Amygdala (tissue), 56 donors: ENCODE data around the gene PRLR.

Experiments
- DNase-seq, 56 donors: peaks; one replicate each; lab custom pipeline; 2025; lab: John Stamatoyannopoulos, UW

Gene PRLR

GRCh38 chr5:35237580-35238376, 7.5 kb upstream of the PRLR start:
- DNase-seq = no peak

GRCh38 chr5:35236770-35237169, 6.5 kb upstream of the PRLR start:
- no peak for DNase-seq

GRCh38 chr5:35233601-35234000, 3.3 kb upstream of the PRLR start:
- DNase-seq = no peak

DNA sequence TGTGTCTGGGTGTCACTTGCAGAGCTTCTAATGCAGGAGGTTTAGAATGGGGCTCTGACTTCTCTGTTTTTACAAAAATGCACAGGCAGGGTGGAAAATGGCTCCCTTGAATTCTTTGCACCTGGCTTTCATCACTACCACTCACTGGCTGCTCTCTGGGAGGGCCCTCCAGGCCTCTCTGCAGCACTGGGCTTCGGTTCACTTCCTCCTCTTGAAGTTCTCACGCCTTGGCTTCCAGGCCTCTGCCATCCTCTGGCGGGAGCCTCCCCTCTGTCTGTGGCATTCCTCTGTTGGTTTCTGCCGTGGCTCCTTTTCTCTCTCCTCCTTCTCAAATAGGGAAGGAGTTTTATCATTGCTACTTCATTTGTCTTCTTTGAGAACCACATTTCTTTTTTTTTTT, 2.8 kb upstream of the PRLR start:
- DNase-seq = no peak

DNA sequence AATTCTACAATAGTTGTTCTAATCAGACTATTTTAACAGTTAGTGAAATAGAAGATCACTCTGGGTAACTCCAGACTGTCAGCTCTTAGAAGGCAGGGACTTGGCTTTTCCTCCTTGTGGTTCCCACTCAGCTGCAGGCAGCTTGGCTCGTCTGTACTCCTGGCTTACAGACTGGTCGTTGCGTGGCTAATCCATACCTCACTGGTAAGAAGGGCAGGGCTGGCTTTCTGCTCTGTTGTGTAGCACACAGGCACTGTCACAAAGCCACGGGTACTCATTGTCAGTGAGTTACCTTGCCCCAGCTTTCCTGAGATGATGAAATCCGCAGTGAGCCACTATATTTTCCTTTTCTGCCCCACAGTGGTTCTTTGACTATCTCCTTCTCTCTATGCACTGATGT, 1.8 kb upstream of the PRLR start:
- DNase-seq = no peak

DNA sequence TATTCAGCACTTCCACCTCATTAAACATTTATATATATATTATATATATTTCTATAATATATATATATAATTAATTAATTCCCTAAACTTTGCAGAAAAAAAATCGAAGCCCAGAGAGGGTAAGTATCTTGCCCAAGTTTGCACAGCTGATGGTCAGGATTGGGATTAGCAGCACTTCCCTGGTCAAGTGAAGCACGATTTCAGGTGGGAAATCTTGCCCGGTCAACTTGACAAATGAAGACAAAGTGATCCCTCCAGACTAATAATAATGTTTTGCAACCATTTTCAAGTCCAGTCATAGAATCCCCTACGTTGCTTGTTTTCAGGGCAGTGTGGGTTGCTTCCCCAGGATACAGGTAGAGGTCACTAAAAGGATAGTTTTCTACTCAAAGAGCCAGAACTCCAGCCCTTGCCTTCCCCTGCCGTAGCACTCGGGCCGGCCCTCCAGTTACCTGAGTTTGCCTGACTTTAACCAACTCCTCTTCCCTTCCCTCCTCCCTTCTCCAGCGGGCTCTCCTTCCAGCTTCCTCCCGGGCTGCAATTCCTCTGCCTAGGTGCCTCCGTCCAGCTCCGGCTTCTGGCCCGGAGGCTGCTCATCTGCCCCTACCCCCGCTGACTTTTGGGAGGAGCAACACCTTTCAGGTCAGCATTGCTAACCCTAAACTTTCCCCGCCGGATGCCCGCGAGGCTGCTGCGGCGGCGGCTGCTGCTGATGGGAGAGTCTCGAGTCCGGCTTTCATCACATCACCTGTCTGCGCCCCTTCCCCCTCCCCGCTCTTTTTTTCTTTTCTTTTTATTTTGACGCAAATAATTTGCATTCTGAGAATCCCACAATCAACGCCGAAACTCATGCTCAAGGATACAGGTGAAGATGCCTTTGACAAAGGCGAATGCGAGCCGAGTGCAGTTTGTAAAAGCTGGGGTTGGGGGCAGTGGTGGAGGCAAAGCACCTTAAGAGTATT, 930 bp downstream of the PRLR start:
- no peak for DNase-seq

DNA sequence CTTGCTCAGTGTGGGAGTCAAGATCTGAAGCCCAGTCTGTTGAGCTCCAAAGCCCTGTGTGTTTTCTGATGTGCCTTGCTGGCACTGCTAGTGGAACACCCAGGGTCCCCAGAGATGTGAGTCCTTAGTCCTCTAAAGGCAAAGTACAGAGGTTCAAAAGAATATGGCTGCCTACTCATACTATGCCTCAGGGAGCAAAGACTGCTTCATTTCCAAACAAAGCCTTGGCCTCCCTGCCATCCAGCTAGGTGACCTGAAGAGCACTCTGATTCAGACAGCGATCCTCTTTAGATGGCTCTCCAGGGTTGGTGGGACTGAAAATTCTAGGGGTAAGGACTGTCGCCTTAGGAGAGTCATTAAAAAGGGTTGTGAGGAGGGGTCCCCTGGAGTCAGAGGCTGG, 2.0 kb downstream of the PRLR start:
- no peak for DNase-seq

GRCh38 chr5:35227720-35228119, 2.6 kb downstream of the PRLR start:
- DNase-seq = no peak

DNA sequence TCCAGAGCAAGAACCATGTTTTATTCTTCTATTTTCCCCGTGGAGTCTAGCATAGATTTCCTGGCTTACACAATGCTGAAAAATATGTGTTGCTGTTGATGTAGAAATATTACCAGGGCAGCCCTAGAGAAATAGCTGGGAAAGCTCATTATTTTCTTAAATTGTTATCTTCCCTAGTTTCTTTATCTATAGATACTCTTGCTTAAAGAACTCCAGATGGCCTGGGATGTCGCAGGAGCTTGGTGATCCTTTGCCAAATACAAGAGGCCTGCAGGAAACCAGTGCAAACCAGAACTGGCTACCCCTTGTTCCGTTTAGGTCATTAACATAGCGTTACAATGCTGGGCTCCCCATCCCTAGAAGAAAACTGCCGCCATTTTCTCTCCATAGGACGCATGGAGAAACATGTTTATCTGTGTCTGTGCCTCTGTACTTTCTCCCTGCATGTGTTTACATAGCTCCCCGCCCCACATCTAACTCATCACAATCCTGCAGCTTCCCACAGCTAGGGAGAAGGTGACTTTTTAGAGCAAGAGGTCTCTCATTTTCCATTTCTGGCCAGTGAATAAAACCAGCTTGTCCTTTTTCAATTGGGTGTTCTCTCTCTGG, 6.4 kb downstream of the PRLR start:
- no peak for DNase-seq

- no peak for DNase-seq
Observed at GRCh38 chr5:35220967-35221366, 9.3 kb downstream of the PRLR start.

- no peak for DNase-seq
Observed at GRCh38 chr5:35218981-35219380, 11.3 kb downstream of the PRLR start.

GRCh38 chr5:35214051-35214450, 16.2 kb downstream of the PRLR start:
- DNase-seq = no peak

DNA sequence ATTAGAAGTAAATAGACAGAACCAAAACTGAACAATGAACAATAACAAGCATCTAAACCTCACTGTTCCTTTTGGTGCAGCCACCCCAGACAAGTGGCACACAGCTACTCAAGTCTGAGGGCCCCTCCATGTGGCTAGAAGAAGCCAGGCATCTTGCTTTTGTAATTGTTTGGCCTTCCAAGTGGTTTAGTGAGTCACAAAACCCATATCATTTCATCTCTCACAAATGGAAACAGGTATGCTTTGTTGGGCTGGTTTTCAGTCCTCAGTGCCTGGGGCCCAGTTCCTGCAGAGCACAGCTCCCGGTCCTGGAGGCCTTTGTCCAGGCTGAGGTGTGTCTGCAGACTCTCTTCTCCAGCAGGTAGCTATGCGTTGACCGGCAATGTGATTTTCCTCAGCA, 16.7 kb downstream of the PRLR start:
- no peak for DNase-seq

DNA sequence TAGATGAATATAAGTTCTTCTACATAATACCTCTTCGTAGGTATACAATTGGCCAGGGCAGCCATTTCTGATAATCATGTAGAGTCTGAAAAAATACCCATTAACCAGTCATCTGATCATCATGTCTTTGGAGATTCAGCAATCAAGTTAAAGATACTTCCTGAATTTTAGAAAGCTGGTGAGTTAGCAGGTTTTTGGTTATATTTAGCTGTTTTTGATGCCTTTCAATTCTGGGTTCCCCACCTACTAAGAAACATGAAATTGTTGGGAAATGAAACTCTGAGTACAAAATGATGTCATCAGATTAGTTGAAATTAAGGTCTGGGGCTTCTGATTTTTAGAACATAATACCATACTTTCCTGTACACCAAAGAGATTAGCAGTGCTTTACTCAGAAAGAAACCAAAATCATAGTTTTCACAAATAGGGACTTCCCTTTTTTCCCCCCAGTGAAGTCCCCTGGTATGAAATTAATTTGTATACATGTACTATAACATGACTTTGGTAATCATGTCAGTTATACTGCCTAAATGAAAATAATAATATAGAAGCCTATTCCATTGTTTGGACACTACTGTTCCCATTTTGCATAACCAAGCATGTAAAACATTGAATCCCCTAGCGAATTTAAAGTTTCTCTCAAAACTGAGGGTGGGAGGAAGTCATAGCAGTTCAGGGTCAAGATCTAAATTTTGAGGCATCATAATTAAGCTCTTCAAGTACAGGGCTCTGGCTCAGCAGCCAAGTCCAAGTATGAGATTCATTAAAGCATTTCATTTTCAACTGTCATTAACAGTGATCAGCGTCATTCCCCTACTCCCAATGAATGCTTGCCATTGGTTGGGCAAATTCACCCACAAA, 17.9 kb downstream of the PRLR start:
- DNase-seq = no peak

DNA sequence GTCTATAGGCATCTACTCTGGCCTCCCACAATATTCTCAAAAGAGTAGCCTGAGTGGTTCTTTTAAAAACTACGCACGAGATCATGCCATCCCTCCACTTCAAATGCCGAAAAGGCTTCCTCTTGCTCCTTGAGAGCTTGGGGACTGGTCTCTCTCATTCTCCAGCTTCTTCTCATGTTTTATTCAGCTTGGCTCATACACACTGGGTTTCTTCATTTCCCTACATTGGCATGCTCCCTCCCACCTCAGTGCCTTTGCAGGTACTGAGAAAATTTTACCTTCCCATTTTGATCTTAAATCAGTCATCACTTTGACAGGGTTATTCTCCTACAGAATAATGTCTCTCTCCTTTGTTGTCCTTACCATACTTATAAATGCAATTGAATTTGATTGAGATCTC, 20.4 kb downstream of the PRLR start:
- no peak for DNase-seq

GRCh38 chr5:35205606-35206005, 24.7 kb downstream of the PRLR start:
- no peak for DNase-seq

GRCh38 chr5:35205186-35205585, 25.1 kb downstream of the PRLR start:
- no peak for DNase-seq

- DNase-seq = no peak
Observed at GRCh38 chr5:35203403-35203802, 26.9 kb downstream of the PRLR start.

DNA sequence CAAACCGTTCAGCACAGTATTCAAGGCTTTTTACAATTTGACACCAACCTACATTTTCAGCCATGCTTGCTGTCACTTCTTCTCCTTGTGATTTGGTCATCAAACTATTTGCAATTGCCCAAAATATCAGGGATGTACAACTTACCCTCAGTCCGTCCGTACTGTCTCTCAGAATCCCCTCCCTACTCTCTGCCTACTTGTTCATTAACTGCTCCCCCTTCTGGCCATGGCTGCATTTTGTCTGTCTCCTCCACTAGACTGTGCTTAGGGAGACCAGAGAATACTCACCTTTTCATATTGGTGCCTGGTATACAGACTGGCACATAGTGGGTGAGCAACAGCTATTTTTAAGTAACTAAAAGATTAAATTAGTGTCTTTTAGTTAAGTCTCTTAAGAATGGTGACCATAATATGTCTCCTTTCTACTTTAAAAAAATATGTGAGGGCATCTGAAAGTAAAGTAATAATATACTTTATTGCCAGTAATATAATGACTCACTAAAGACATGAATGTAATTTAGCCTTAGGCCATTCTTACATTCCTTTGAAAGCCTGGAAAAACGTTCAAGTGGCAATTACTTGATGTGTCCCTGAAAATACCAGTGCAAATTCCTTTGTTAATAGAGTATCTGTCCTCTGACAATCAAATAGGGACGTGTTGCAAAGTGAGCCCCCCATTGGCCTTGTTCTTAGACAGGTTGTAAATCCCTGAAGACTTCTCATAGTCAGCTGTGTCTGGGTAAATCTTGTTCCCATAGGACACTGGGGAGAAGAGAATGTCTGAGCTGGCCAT, 27.8 kb downstream of the PRLR start:
- peak in 6 of 56 donors; percentile 1 to 35 (median 8) for DNase-seq
